ENCODE results near the gene GTF2H2C.
"Not testable (repeated sequence)": the region's sequence is repeated elsewhere in the genome, so short reads cannot be mapped to it uniquely, and the experiment has no call there.

The GTF2H2C gene

DNA sequence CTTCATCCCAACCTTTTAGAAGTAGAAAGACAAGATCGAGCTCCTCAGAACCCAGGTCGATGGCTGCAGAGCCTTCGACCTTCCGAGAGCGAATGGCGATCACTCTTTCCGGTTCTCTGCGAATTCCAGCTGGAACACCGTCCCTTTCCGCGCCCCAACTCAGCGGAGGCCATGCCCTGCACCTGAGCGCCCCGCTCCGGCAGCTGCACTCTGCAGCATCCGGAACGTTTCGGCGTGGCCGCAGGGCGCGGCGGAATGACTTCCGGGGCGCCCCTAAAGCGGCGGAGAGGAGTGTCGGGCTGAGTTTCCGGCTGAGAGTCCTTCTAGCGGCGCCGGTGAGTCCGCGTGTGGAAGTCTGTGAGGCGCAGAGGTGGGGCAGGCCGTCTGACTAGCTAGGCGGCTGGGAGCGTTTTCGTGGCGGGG lies at the start of gene GTF2H2C:
Gene GTF2H2C, plus strand, starts transcription at position 284 of the 423 bp plus-strand sequence. CDS start 4,942 bp downstream, outside the sequence.
- peak; percentile 31 to 41 for DNase-seq (ENCODE audit: low read depth in 2 of 2, low spot score in 1 of 2)

GRCh38 chr5:69510694-69511093 lies 49.3 kb upstream of the GTF2H2C start:
- DNase-seq (ENCODE audit: low read depth in 2 of 2, low spot score in 1 of 2), result no peak

GRCh38 chr5:69512740-69513260 lies 47.2 kb upstream of the GTF2H2C start:
- DNase-seq (ENCODE audit: low read depth in 2 of 2, low spot score in 1 of 2), result no peak

- DNase-seq (ENCODE audit: low read depth in 2 of 2, low spot score in 1 of 2), result not testable (repeated sequence)
Measured at GRCh38 chr5:69515570-69515969, 44.4 kb upstream of the GTF2H2C start.

DNA sequence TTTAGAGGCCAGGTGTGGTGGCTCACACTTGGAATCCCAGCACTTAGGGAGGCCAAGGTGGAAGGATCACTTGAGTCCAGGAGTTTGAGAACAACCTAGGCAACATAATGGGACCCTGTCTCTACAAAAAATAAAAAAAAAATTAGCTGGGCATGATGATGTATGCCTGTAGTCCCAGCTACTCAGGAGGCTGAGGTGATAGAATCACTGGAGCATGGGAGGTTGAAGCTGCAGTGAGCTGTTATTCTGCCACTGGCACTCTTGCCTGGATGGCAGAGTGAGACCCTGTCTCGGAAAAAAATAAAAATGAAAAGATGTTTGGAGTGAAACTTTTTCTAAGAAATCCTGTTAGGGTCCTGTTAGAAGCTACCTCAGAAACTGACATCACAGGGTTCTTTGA lies 43.2 kb upstream of the GTF2H2C start:
- DNase-seq (ENCODE audit: low read depth in 2 of 2, low spot score in 1 of 2), result no peak

GRCh38 chr5:69517763-69518212 lies 42.2 kb upstream of the GTF2H2C start:
- DNase-seq (ENCODE audit: low read depth in 2 of 2, low spot score in 1 of 2), result no peak

DNA sequence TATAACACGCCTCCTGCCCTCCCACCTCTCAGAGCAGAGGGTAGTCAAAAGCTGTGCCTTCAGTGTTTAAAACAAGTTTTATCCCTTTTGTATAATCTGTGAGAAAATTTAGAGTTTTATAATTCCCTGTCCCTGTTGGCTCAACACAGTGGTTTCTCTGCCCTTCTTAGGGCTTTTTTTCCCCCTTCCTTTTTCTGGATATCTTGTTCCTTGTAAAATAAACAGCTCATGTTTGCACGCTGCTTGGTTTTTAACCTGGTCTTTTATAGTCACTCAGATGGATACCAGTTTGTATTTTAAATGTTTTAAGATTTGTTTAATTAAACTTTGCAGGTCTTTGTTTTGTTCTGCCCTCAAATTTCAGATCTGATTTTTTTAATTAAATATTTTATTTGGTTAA lies 40.7 kb upstream of the GTF2H2C start:
- DNase-seq (ENCODE audit: low read depth in 2 of 2, low spot score in 1 of 2), result no peak

GRCh38 chr5:69522035-69522434 lies 38.0 kb upstream of the GTF2H2C start:
- no peak for DNase-seq (ENCODE audit: low read depth in 2 of 2, low spot score in 1 of 2)

DNA sequence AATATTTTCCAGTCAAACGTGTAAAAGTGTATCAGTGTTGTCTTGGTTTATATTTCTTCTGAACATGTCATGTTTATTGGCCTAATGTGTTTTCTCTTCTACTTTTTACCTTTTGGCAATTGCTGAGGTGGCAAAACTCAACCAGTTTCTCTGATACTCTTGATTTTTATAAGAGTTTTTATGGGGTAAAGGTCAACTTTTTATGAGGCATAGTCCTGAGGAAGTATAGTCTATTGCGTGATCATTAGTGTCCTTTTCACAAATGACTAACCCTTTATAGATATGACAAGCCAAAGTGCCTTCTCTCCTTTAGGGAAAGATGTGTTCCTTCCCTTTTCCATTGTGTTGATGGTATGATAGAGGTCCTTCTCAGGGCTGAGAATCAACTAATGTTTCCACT lies 34.5 kb upstream of the GTF2H2C start:
- DNase-seq (ENCODE audit: low read depth in 2 of 2, low spot score in 1 of 2), result no peak

DNA sequence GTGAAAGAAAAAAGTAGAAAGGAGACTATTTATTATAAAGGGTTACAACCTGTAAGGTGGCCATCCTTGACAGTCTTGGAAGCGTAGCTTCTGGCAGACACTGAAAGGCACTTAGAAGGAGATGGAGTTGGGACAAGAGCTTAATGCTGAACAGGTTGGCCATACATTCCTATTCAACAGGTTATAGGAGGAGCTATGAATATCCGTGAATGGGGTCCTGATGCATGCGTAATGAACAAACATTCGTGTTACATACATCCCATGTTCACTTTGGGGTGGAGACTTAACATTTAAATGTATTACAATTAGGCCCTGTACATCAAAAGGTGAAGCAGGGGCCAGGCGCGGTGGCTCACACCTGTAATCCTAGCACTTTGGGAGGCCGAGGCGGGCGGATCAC lies 33.3 kb upstream of the GTF2H2C start:
- DNase-seq (ENCODE audit: low read depth in 2 of 2, low spot score in 1 of 2), result no peak

- DNase-seq (ENCODE audit: low read depth in 2 of 2, low spot score in 1 of 2), result no peak
Measured at GRCh38 chr5:69527128-69527770, 32.7 kb upstream of the GTF2H2C start.

- no peak for DNase-seq (ENCODE audit: low read depth in 2 of 2, low spot score in 1 of 2)
Measured at GRCh38 chr5:69528035-69528434, 32.0 kb upstream of the GTF2H2C start.

GRCh38 chr5:69528609-69529008 lies 31.4 kb upstream of the GTF2H2C start:
- DNase-seq (ENCODE audit: low read depth in 2 of 2, low spot score in 1 of 2), result no peak

- no peak for DNase-seq (ENCODE audit: low read depth in 2 of 2, low spot score in 1 of 2)
Measured at GRCh38 chr5:69530561-69531405, 29.2 kb upstream of the GTF2H2C start.

DNA sequence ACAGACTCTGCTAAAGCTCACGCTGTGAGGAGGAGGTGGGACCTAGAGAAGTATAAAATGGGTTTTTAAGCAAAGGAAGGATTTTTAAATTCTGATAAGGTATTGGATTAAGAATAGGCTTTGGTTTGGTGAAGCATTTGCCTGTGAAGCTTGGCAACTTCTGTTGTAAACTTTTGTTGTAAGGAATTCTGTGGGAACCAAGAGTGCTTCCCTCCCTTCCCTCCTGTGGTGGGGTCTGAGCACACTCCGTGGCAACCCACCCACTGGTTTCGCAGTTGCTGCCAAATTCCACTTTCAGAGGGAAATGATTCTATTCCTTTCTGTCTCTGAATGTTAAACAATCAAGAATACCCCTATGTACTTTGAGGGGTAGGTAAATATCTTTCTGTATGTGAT lies 28.6 kb upstream of the GTF2H2C start:
- no peak for DNase-seq (ENCODE audit: low read depth in 2 of 2, low spot score in 1 of 2)

DNA sequence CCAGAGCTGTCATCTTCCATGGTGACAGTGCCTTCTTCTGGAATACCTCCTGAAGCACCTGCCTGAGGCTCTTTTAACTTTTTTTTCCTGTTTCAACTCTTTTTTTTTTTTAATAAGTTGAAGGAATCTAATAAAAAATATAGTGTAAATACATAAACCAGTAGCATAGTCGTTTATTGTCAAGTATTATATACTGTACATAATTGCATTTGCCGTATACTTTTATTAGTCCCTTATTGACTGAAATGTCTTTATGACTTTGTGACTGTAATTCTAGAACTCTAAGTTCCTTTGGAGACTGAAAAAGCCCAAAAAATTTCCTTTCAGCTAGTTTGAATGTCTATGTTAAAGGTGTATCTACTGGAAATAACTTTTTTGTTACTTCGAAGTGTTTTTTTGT lies 22.1 kb upstream of the GTF2H2C start:
- not testable (repeated sequence) for DNase-seq (ENCODE audit: low read depth in 2 of 2, low spot score in 1 of 2)

- not testable (repeated sequence) for DNase-seq (ENCODE audit: low read depth in 2 of 2, low spot score in 1 of 2)
Measured at GRCh38 chr5:69538735-69539134, 21.3 kb upstream of the GTF2H2C start.

DNA sequence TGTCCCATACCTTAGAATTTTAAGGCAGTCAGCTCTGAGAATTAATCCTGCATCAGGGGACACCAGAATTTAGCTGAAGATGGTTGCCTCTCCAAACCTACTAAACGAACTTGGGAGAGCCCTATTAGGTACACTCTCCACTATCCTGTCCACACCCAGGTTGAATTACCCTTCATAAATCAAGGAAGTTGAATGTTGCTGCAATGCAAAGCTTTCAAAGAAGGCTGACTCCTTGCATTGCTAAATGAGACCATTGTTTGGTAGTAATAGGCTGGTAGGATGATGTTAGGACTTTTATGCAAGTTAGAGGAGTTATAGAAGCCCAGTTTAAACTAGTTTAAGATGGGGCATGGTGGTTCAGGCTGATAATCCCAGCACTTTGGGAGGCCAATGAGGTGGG lies 18.6 kb upstream of the GTF2H2C start:
- DNase-seq (ENCODE audit: low read depth in 2 of 2, low spot score in 1 of 2), result not testable (repeated sequence)

DNA sequence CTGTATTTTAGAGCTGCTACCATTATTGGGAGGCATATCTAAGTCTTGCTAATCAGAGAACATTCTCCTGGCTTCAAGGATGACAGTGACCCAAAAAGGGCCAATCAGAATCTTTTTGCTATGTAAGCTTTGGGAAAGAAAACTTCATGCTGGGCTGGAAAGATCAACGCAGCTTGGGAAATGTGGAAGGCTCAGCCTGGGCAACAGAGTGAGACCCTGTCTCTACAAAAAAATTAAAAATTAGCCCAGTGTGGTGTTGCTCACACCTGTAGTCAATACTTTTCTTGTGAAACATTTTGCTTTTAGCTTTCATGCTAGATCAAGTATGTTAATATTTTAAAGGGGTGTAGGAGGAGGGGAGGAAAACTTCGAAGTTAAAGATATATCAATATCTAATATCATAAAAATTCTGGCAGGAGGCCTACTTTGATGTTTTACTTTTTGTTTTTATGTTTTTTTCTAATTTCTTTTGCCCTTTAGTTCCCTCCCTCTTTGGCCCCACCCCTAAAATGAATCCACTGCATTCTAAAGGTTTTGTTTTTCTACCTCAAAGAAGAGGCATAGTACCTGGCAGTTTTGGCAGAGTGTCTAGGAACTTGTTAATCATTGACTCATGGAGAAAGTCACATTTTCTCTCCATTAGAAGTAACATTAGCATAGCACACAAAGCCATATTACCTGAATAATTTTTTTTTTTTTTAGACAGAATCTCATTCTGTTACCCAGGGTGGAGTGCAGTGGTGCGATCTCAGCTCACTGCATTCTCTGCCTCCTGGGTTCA lies 17.0 kb upstream of the GTF2H2C start:
- not testable (repeated sequence) for DNase-seq (ENCODE audit: low read depth in 2 of 2, low spot score in 1 of 2)

DNA sequence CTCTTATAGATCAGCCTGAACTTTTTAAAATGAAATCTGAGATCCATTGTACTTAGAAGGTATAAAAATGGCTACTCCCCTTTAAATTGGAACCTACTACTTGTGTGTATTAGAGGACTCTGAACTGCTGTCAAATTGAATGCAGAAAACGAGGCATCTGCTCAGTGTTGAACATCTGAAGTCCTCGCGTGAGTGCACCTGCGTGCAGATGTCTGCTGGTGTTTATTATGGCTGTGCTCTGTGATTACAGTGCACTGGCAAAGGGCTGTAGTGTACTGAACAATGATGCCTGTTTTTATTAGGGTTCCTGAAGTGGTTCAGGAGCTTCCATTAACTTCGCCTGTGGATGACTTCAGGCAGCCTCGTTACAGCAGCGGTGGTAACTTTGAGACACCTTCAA lies 15.4 kb upstream of the GTF2H2C start:
- DNase-seq (ENCODE audit: low read depth in 2 of 2, low spot score in 1 of 2), result not testable (repeated sequence)

Measured in stimulated activated CD8-positive, alpha-beta memory T cell treated with anti-CD3 and anti-CD28 coated beads, Interleukin-4, amount 100 ng/mL, for 4 hours (primary cell).